ENCODE results near the gene OTOP3. TPM values are rescaled to one million over a fixed set of nuclear protein-coding genes. Genes with fewer than 3 reads are reported as not detected.

OTOP3 gene
- total and polyA plus RNA-seq, 2 of the 4 experiments (the other 2 are of a cell fraction), result not detected

DNA sequence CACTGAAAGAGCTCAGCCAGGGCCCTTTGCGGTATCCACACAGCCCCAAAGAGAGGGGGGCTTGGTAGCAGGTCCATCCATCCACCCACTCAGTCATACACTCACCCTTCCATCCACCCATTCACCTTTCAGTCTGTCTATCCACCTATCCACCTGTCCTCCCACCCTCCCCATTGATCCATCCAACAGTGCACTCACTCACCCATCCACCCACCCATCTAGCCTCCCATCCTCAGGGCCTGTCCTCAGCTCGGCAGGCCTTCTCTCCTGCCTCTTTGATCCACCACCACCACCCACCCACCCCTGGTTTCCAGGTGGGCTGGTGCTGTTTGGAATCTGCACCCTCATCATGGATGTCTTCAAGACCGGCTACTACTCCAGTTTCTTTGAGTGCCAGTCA, 10.5 kb upstream of the OTOP3 start:
- Histone ChIP-seq H3K14ac (replicated peaks; ENCODE audit: low read depth, low read length) (no peak overlapping the region), H4K5ac (ENCODE audit: low read depth, low read length) (no peak overlapping the region), H3K27ac (ENCODE audit: insufficient read depth, low read length) (no peak overlapping the region), H3K4me2 (ENCODE audit: low read depth, low read length) (no peak overlapping the region), H3K27me3 (ENCODE audit: control insufficient read depth, insufficient read depth, low read length) (peaks cover 81% of the 10 kb centered on the region), H3K4ac (ENCODE audit: low read depth, low read length) (no peak overlapping the region), H3K9ac (ENCODE audit: low read depth, low read length) (no peak overlapping the region), H2AK5ac (ENCODE audit: low read depth, low read length) (no peak overlapping the region), H2BK5ac (ENCODE audit: low read depth, low read length, poor library complexity, severe bottlenecking) (no peak overlapping the region), H3K23ac (ENCODE audit: low read depth, low read length) (no peak overlapping the region), H3K4me3 (ENCODE audit: insufficient read depth, low read depth, low read length) (no peak overlapping the region), H3K79me1 (ENCODE audit: low read depth in 1 of 2, low read length in 2 of 2) (no peaks in the 10 kb centered on the region), H2AK9ac (replicated peaks; ENCODE audit: low read depth, low read length, poor library complexity) (no peak overlapping the region), H3K56ac (ENCODE audit: extremely low read depth, insufficient read depth, low read length) (no peak overlapping the region), H3K18ac (ENCODE audit: low read depth, low read length) (no peak overlapping the region), H3K9me1 (ENCODE audit: insufficient read depth, low read length) (no peaks in the 10 kb centered on the region), H2BK15ac (ENCODE audit: low read depth, low read length) (no peak overlapping the region), H3K4me1 (ENCODE audit: control insufficient read depth, insufficient read depth, low read length) (no peaks in the 10 kb centered on the region), H4K8ac (ENCODE audit: low read depth in 2 of 2, low read length in 2 of 2) (no peak overlapping the region), H4K91ac (ENCODE audit: insufficient read depth, low read depth, low read length) (no peak overlapping the region), H2BK120ac (ENCODE audit: low read depth, low read length) (no peak overlapping the region), H3K9me3 (ENCODE audit: control insufficient read depth, insufficient read depth, low read length) (no peaks in the 10 kb centered on the region), H2BK20ac (ENCODE audit: low read depth, low read length) (no peak overlapping the region), H3K36me3 (ENCODE audit: control insufficient read depth, insufficient read depth, low read length) (no peaks in the 10 kb centered on the region), H4K20me1 (ENCODE audit: insufficient read depth, low read length) (no peaks in the 10 kb centered on the region), H2AFZ (replicated peaks; ENCODE audit: low read length, poor library complexity) (no peak overlapping the region)
- BruUV-seq (replicated peaks), result no TSS peak
- ATAC-seq (ENCODE audit: low read depth) (no peak), DNase-seq (no peak)
- POLR2A ChIA-PET (ENCODE audit: unreplicated experiment), result no interaction called here
- dilution Hi-C loops (cut with HindIII; ENCODE audit: low sequenced_read_pairs, unreplicated experiment) (no loop called here), intact Hi-C loops (cut with micrococcal nuclease) (no loop called here), in situ Hi-C loops (cut with MboI; ENCODE audit: low sequenced_read_pairs) (no loop called here)
- WGBS, 2 experiments (ENCODE audit: extremely low coverage in 2 of 2, insufficient read length in 1 of 2), result no CpG with 5 or more reads among the region's 3 CpGs
- CTCF ChIA-PET, result no interaction called here
- no peak for TF ChIP-seq MXI1 (IDR thresholded peaks at IDR 0.05; ENCODE audit: borderline replicate concordance, low read depth, low read length)
- TF ChIP-seq CHD1 (IDR thresholded peaks at IDR 0.05; ENCODE audit: low read depth, low read length), result no peak
- no peak for TF ChIP-seq MAZ (IDR thresholded peaks at IDR 0.05; ENCODE audit: borderline replicate concordance, low read depth, low read length)
- TF ChIP-seq BHLHE40 (IDR thresholded peaks at IDR 0.05; ENCODE audit: low read depth, low read length), result no peak
- no peak for TF ChIP-seq POLR2A (IDR thresholded peaks at IDR 0.05; ENCODE audit: low read depth, low read length)
- TF ChIP-seq, protein P1, sequence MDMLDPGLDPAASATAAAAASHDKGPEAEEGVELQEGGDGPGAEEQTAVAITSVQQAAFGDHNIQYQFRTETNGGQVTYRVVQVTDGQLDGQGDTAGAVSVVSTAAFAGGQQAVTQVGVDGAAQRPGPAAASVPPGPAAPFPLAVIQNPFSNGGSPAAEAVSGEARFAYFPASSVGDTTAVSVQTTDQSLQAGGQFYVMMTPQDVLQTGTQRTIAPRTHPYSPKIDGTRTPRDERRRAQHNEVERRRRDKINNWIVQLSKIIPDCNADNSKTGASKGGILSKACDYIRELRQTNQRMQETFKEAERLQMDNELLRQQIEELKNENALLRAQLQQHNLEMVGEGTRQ (IDR thresholded peaks at IDR 0.05; ENCODE audit: low read depth, low read length), result no peak
- TF ChIP-seq NFE2L2 (IDR thresholded peaks at IDR 0.05; ENCODE audit: low read depth, low read length), result no peak
- no peak for TF ChIP-seq SMC3 (IDR thresholded peaks at IDR 0.05; ENCODE audit: low read depth, low read length)
- TF ChIP-seq MAFK (IDR thresholded peaks at IDR 0.05; ENCODE audit: low read depth, low read length), result no peak
- TF ChIP-seq RFX5 (IDR thresholded peaks at IDR 0.05; ENCODE audit: low read depth, low read length), result no peak
